Peyer's patch (tissue), 4 donors: ENCODE results near the gene KLHDC1. TPM values are rescaled to one million over a fixed set of nuclear protein-coding genes. Genes with fewer than 3 reads are reported as not detected.
"Not testable (repeated sequence)": the region's sequence is repeated elsewhere in the genome, so short reads cannot be mapped to it uniquely, and the experiment has no call there.

Experiments used
- DNase-seq, 3 donors: peaks; one replicate each; pipeline ENCODE4 v3.0.0-alpha.2; 2017 to 2019
- H3K27ac ChIP-seq, 4 donors: fragments of 200-600 bp; sonication (generic); one replicate each; pipeline ENCODE4 v1.5.1; 2016 to 2019
- H3K27me3 ChIP-seq, 2 donors: fragments of 200-600 bp; sonication (generic); one replicate each; pipeline ENCODE4 v1.5.1; 2019
- H3K36me3 ChIP-seq, 3 donors: fragments of 200-600 bp; sonication (generic); one replicate each; pipeline ENCODE4 v1.5.1; 2016 to 2019
- H3K4me1 ChIP-seq, 4 donors: fragments of 200-600 bp; sonication (generic); one replicate each; pipeline ENCODE4 v1.5.1; 2016 to 2019
- H3K4me3 ChIP-seq, 4 donors: fragments of 200-600 bp; sonication (generic); 1 replicate in 3 of 4; 2 replicates in 1 of 4; pipeline ENCODE4 v1.5.1; 2016 to 2019; ENCODE audit warnings: mild to moderate bottlenecking in 1 of 4
- H3K9me3 ChIP-seq, 4 donors: fragments of 200-600 bp; sonication (generic); one replicate each; pipeline ENCODE4 v1.5.1; 2016 to 2019; ENCODE audit warnings: mild to moderate bottlenecking in 1 of 4
- CTCF ChIP-seq, 6 experiments: fragments of 450-650 bp in 4 of 6; fragments of 200-600 bp in 2 of 6; sonication (generic) in 1 of 6; IDR thresholded peaks; one replicate each; pipeline ENCODE4 v1.5.1; 2017 to 2019; ENCODE audit warnings: antibody characterized with exemption in 6 of 6, mild to moderate bottlenecking in 3 of 6, moderate library complexity in 1 of 6
- POLR2A ChIP-seq, 2 donors: fragments of 450-650 bp; IDR thresholded peaks; one replicate each; pipeline ENCODE4 v1.5.1; 2017; ENCODE audit warnings: antibody characterized with exemption in 2 of 2, mild to moderate bottlenecking in 2 of 2, moderate library complexity in 2 of 2
- total RNA-seq, 4 donors: library from RNA; depleted of rRNA; stranded (reverse); fragments of >200 nt; gene quantifications; one replicate each; pipeline ENCODE4 v1.1.0, GENCODE V29; 2016

KLHDC1 gene
- total RNA-seq, 4 donors from 2014 or later, result 2.3 to 28.1 (median 3.5) TPM

- no peaks in the 10 kb centered on the region for H3K9me3 ChIP-seq
- TF ChIP-seq CTCF (IDR thresholded peaks at IDR 0.05) (no peak), POLR2A (IDR thresholded peaks at IDR 0.05) (no peak)
- no peaks in the 10 kb centered on the region for H3K27me3 ChIP-seq
- H3K36me3 ChIP-seq, result no peaks in the 10 kb centered on the region
- H3K4me3 ChIP-seq, result peak within 1 kb of the TSS; percentile 62 to 72 (median 65)
- H3K27ac ChIP-seq, result peak within 1 kb of the TSS; percentile 50 to 74 (median 72)
- peak; percentile 65 to 88 (median 86) for DNase-seq
- H3K4me1 ChIP-seq, result peaks cover 0 to 12% (median 0%) of the 10 kb centered on the region in 4 donors
Observed at GRCh38 chr14:49687942-49688700, 4.8 kb upstream of the KLHDC1 start, which contains the start of gene POLE2. Gene POLE2, minus strand, starts transcription at chr14:49688214. Its CDS starts 11 bp downstream, at chr14:49688203.

GRCh38 chr14:49688701-49689030 lies 4.3 kb upstream of the KLHDC1 start:
- Histone ChIP-seq H3K27me3 (no peaks in the 10 kb centered on the region), H3K27ac (peak overlapping the region; percentile 50 to 74 (median 72)), H3K36me3 (no peaks in the 10 kb centered on the region), H3K4me3 (peak overlapping the region in 3 of 4 donors; percentile 64 to 72 (median 66)), H3K9me3 (no peaks in the 10 kb centered on the region), H3K4me1 (peaks cover 0 to 12% (median 0%) of the 10 kb centered on the region in 4 donors)
- TF ChIP-seq POLR2A (IDR thresholded peaks at IDR 0.05) (no peak), CTCF (IDR thresholded peaks at IDR 0.05) (no peak)
- DNase-seq, result no peak

GRCh38 chr14:49691031-49691430 lies 1.9 kb upstream of the KLHDC1 start:
- no peaks in the 10 kb centered on the region for H3K27me3 ChIP-seq
- H3K27ac ChIP-seq, result no peak overlapping the region
- no peak overlapping the region for H3K4me3 ChIP-seq
- TF ChIP-seq CTCF (IDR thresholded peaks at IDR 0.05) (no peak), POLR2A (IDR thresholded peaks at IDR 0.05) (no peak)
- no peaks in the 10 kb centered on the region for H3K36me3 ChIP-seq
- DNase-seq, result no peak
- no peaks in the 10 kb centered on the region for H3K9me3 ChIP-seq
- H3K4me1 ChIP-seq, result peaks cover 0 to 12% (median 0%) of the 10 kb centered on the region in 4 donors

GRCh38 chr14:49692193-49692757 lies 645 bp upstream of the KLHDC1 start:
- Histone ChIP-seq H3K9me3 (no peaks in the 10 kb centered on the region), H3K27ac (peak overlapping the region; percentile 85 to 95 (median 92)), H3K27me3 (no peaks in the 10 kb centered on the region), H3K4me1 (peaks cover 0 to 10% (median 0%) of the 10 kb centered on the region in 4 donors), H3K4me3 (peak overlapping the region; percentile 62 to 76 (median 74)), H3K36me3 (no peaks in the 10 kb centered on the region)
- no peak for TF ChIP-seq CTCF (IDR thresholded peaks at IDR 0.05)
- no peak for TF ChIP-seq POLR2A (IDR thresholded peaks at IDR 0.05)
- no peak for DNase-seq

GRCh38 chr14:49693735-49694124 lies 810 bp downstream of the KLHDC1 start:
- not testable (repeated sequence) for DNase-seq, H3K4me1 ChIP-seq, H3K9me3 ChIP-seq, H3K27me3 ChIP-seq, H3K36me3 ChIP-seq
- peak overlapping the region in 3 of 4 donors; percentile 85 to 94 (median 91) for H3K27ac ChIP-seq
- H3K4me3 ChIP-seq, result peak overlapping the region; percentile 62 to 76 (median 74)

DNA sequence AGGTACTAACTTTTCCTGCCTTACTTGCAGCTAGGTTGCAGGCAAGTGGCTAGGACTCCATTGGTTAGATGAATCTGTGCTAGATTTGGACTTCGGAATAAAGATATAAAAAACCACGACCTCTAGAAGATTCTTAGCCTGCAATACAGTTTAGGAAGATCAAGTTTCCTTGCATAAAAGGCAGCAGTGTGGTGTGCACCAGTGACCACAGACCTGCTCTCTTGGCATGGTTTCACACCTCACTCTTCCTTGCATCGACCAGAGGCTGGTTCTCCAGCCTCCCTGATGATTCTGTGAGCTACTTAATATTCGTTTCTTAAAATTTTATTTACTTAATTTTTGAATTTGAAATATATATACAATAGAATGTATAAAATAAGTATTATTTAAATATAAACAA lies 9.8 kb downstream of the KLHDC1 start:
- Histone ChIP-seq H3K9me3 (no peaks in the 10 kb centered on the region), H3K27ac (no peak overlapping the region), H3K4me1 (no peaks in the 10 kb centered on the region), H3K4me3 (no peak overlapping the region), H3K27me3 (no peaks in the 10 kb centered on the region), H3K36me3 (peaks cover 0 to 7% (median 0%) of the 10 kb centered on the region in 3 donors)
- DNase-seq, result no peak
- TF ChIP-seq POLR2A (IDR thresholded peaks at IDR 0.05), result no peak
- no peak for TF ChIP-seq CTCF (IDR thresholded peaks at IDR 0.05)
